Tibial nerve (tissue), 4 donors: ENCODE measurements around the gene ST3GAL4.
"Not testable (repeated sequence)": the region's sequence is repeated elsewhere in the genome, so short reads cannot be mapped to it uniquely, and the experiment has no call there.

Experiments used
- CTCF ChIP-seq, 5 experiments: fragments of 200-600 bp in 3 of 5; fragments of 450-650 bp in 2 of 5; sonication (generic) in 3 of 5; IDR thresholded peaks; one replicate each; pipeline ENCODE4 v1.5.1; 2016 to 2019; ENCODE audit warnings: antibody characterized with exemption in 5 of 5, mild to moderate bottlenecking in 3 of 5, moderate library complexity in 2 of 5
- EP300 ChIP-seq, 2 donors: sonication (generic); formaldehyde crosslinking; IDR thresholded peaks; one replicate each; pipeline ENCODE4 v1.6.1; 2017; ENCODE audit warnings: antibody characterized with exemption in 2 of 2, mild to moderate bottlenecking in 1 of 2
- POLR2A ChIP-seq, 2 donors: fragments of 450-650 bp; IDR thresholded peaks; one replicate each; pipeline ENCODE4 v1.6.1; 2017; ENCODE audit warnings: antibody characterized with exemption in 2 of 2, mild to moderate bottlenecking in 2 of 2, moderate library complexity in 2 of 2

DNA sequence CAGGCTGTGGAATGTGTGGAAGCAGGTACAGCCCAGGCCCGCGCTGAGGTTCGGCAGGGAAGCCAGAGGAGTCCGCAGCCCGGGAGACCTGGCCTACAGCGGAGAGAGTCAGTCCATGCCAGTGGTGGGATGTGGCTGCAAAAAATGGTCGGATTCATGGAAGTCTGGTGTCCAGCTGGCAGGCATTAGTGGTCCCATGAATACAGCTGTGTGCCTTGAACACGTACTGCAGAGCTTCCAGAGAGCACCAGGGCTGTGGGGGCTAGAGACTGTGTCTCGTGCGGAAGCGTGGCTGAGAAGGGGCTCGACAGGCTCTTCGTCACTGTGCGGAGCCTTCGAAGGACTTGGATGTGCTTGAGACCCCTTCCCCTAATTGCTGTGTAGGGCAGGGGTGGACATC lies 40.8 kb downstream of the ST3GAL4 start:
- TF ChIP-seq POLR2A, CTCF, EP300 (IDR thresholded peaks at IDR 0.05): not testable (repeated sequence)
